ENCODE measurements around the gene MARCKSL1. TPM values are rescaled to one million over a fixed set of nuclear protein-coding genes. Genes with fewer than 3 reads are reported as not detected.

Gene MARCKSL1
- total RNA-seq, 1 donor from 2014 or later = 103 TPM

DNA sequence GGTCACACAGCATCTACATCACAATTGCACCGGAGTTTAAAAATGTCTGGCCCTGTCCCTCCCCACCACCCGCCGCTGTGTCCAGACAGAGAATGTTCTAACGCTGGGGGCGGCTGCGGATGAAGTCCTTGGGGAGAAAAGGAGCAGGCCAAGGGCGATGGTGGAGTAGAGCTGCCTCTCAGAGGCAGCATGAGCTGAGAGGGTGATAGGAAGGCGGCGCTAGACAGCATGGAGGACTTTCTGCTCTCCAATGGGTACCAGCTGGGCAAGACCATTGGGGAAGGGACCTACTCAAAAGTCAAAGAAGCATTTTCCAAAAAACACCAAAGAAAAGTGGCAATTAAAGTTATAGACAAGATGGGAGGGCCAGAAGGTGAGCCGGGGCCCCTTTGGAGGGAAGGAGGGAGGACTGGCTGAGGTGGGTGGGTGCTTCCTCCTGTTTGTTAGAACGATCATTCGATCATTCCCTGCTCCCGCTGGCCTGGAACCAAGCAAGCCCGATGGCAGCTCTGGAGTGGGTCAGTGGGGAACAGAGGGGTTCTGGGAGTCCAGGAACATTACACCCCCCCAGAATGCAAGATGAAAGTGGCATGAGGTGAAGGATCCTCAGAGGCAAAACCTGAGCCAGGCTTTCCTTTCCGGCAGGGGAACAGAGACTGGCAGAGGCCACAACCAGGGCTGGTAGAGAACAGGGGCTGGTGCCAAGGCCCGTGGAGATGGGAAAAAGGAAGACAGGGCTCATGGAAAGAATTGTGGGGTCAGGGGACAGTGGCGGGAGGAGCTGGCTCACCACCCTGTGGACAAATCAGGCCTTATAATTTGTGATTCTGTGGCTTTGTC, 26.7 kb upstream of the MARCKSL1 start, which contains the start of the genes FAM229A and TSSK3:
Gene FAM229A (minus strand): TSS at position 12 of the 840 bp plus-strand sequence. CDS start 394 bp downstream, outside the sequence.
Gene TSSK3 (plus strand): TSS at position 66 of the 840 bp plus-strand sequence. CDS start 163 bp downstream, at position 229.
- H3K36me3 Mint-ChIP-seq (ENCODE audit: low read depth) = peaks cover 15% of the 10 kb centered on the region
- TF ChIP-seq, protein P1, sequence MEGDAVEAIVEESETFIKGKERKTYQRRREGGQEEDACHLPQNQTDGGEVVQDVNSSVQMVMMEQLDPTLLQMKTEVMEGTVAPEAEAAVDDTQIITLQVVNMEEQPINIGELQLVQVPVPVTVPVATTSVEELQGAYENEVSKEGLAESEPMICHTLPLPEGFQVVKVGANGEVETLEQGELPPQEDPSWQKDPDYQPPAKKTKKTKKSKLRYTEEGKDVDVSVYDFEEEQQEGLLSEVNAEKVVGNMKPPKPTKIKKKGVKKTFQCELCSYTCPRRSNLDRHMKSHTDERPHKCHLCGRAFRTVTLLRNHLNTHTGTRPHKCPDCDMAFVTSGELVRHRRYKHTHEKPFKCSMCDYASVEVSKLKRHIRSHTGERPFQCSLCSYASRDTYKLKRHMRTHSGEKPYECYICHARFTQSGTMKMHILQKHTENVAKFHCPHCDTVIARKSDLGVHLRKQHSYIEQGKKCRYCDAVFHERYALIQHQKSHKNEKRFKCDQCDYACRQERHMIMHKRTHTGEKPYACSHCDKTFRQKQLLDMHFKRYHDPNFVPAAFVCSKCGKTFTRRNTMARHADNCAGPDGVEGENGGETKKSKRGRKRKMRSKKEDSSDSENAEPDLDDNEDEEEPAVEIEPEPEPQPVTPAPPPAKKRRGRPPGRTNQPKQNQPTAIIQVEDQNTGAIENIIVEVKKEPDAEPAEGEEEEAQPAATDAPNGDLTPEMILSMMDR (IDR thresholded peaks at IDR 0.05) = no peak
- peak within 1 kb of the TSS; percentile 41 for H3K27ac Mint-ChIP-seq (ENCODE audit: unreplicated experiment)
- DNase-seq (ENCODE audit: low spot score) = no peak
- no peaks in the 10 kb centered on the region for H3K27me3 Mint-ChIP-seq (ENCODE audit: low read depth)
- H3K9me3 Mint-ChIP-seq (ENCODE audit: low read depth) = no peaks in the 10 kb centered on the region
- H3K4me3 Mint-ChIP-seq (ENCODE audit: unreplicated experiment) = peak within 1 kb of the TSS; percentile 63
- H3K4me1 Mint-ChIP-seq (ENCODE audit: low read depth) = peaks cover 21% of the 10 kb centered on the region

DNA sequence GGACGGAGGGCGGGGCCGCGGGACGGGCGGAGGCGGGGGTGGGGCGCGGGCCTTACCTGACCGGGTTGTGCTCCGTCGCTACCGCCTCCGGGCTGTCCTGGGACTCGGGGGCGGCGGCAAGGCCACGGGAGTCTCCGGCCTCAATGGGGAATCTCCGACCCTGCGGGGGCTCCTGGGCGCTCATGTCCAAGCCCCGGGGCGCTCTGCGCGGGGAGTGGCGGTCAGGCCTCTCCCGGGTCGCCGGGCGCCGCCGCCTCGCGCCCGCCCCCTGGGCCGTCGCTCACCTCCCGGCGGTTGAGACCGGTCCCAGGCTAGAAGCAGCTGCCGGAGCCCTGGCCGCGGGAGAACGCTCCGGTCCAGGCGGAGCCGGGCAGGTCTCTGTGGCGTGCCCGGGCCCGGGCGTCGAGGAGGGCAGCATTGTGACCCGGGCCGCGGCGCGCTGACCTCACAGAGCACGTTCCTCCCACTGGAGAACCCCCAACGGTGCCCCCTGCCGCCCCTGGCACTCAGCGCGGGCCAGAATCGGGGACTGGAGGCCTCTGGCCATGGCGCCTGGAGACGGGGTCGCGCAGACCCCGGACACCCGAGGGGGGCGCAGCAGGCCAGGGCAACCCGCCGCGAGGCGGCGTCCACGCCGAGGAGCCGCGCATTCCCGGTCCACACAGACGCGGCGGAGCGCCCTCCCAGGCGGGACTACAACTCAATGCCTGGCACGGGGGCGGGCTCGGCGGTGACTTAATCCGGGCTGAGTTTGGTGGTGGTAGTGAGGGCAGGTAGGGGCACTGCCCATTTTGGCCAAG, 25.8 kb upstream of the MARCKSL1 start:
- Mint-ChIP-seq H3K27ac (ENCODE audit: unreplicated experiment) (no peak overlapping the region), H3K4me3 (ENCODE audit: unreplicated experiment) (peak overlapping the region; percentile 63), H3K9me3 (ENCODE audit: low read depth) (no peaks in the 10 kb centered on the region), H3K27me3 (ENCODE audit: low read depth) (no peaks in the 10 kb centered on the region), H3K36me3 (ENCODE audit: low read depth) (peaks cover 12% of the 10 kb centered on the region), H3K4me1 (ENCODE audit: low read depth) (peaks cover 21% of the 10 kb centered on the region)
- TF ChIP-seq, protein P1 (IDR thresholded peaks at IDR 0.05) = peak; percentile 74
- DNase-seq (ENCODE audit: low spot score) = no peak

DNA sequence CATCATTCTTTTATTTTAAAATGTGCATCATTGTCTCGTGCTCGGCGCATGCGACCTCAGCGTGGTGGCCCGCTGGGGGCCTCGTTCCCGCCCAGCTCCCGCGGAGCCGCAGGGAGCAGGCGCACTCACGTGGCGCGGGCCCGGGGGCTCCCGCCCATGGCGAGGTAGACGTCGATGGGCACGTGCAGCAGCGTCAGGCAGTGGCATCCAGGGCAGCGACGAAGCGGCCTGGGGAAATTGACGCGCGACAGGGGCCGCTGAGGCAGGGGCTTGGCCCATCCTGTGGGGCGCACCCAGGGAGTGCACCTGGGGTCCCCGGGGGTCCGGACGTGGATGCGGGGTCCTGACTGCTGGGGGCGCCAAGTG, 25.3 kb upstream of the MARCKSL1 start:
- H3K4me1 Mint-ChIP-seq (ENCODE audit: low read depth) = peaks cover 21% of the 10 kb centered on the region
- H3K27ac Mint-ChIP-seq (ENCODE audit: unreplicated experiment) = no peak overlapping the region
- peaks cover 11% of the 10 kb centered on the region for H3K36me3 Mint-ChIP-seq (ENCODE audit: low read depth)
- no peaks in the 10 kb centered on the region for H3K27me3 Mint-ChIP-seq (ENCODE audit: low read depth)
- TF ChIP-seq, protein P1 (IDR thresholded peaks at IDR 0.05) = no peak
- no peak overlapping the region for H3K4me3 Mint-ChIP-seq (ENCODE audit: unreplicated experiment)
- no peaks in the 10 kb centered on the region for H3K9me3 Mint-ChIP-seq (ENCODE audit: low read depth)
- DNase-seq (ENCODE audit: low spot score) = no peak

DNA sequence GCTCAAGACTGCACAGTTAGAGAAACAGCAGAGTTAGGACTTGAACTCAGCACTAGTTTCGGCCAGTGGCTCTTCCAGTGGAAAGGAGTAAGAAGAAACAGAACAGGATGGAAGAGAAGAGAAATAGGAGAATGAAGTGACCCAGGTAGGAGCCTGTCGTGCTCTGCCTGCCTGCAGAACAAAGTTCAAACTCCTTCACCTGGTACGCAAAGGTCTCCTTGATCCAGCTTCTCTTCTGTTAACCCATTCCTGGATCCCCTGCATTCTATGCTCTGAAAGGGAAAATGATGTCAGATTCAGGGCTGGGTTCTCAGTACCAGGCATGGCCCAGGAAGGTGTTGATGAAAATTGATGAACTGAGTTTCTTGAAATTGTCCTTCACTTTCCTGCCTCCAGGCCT, 22.4 kb upstream of the MARCKSL1 start:
- Mint-ChIP-seq H3K27ac (ENCODE audit: unreplicated experiment) (no peak overlapping the region), H3K4me3 (ENCODE audit: unreplicated experiment) (no peak overlapping the region), H3K27me3 (ENCODE audit: low read depth) (no peaks in the 10 kb centered on the region), H3K9me3 (ENCODE audit: low read depth) (no peaks in the 10 kb centered on the region), H3K36me3 (ENCODE audit: low read depth) (peaks cover 14% of the 10 kb centered on the region), H3K4me1 (ENCODE audit: low read depth) (peaks cover 25% of the 10 kb centered on the region)
- DNase-seq (ENCODE audit: low spot score) = no peak
- TF ChIP-seq, protein P1 (IDR thresholded peaks at IDR 0.05) = no peak

DNA sequence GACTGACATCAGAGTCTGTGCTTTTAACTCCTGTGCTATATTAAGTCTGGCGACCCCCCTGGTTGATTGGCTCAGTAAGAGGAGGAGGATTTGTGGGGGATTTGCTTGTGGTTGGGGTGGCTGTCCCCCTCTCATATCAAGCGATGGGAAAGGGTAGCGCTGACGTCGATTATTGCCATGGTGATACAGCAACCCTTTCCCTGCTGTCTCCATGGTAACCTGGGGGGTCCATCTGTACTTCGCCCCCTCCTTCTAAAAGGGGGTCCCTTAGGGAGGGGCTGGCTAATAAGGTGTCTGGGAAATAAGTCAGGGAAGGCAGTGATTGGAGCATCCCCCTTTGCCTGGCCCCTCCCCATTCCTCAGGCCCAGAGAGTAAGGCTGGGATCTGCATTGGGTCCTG, 21.6 kb upstream of the MARCKSL1 start:
- Mint-ChIP-seq H3K4me1 (ENCODE audit: low read depth) (peaks cover 26% of the 10 kb centered on the region), H3K4me3 (ENCODE audit: unreplicated experiment) (no peak overlapping the region), H3K36me3 (ENCODE audit: low read depth) (peaks cover 12% of the 10 kb centered on the region), H3K27ac (ENCODE audit: unreplicated experiment) (no peak overlapping the region), H3K27me3 (ENCODE audit: low read depth) (no peaks in the 10 kb centered on the region), H3K9me3 (ENCODE audit: low read depth) (no peaks in the 10 kb centered on the region)
- TF ChIP-seq, protein P1 (IDR thresholded peaks at IDR 0.05) = no peak
- no peak for DNase-seq (ENCODE audit: low spot score)
